Choroid plexus epithelial cell (primary cell): ENCODE measurements around the gene MST1.
A peak's percentile ranks its signal among the peaks of the same experiment; 100 is the strongest.
"Not testable (repeated sequence)": the region's sequence is repeated elsewhere in the genome, so short reads cannot be mapped to it uniquely, and the experiment has no call there.

ENCODE experiments used
- DNase-seq: peaks from one replicate; pipeline ENCODE4 v3.0.0-alpha.2; 2010; ENCODE audit warnings: low read depth
- H3K4me3 ChIP-seq: 2 replicates; pipeline ENCODE4 v1.5.1; 2011; ENCODE audit warnings: low read depth, mild to moderate bottlenecking, control low read depth, low read length, moderate library complexity
- CTCF ChIP-seq: conservative IDR thresholded peaks from 2 replicates; pipeline ENCODE4 v1.5.1; 2011; ENCODE audit warnings: low read depth, mild to moderate bottlenecking, control low read depth, inconsistent platforms, low read length, moderate library complexity

Gene MST1

GRCh38 chr3:49684453-49684852 is 4.8 kb downstream of the MST1 start:
- H3K4me3 ChIP-seq, DNase-seq: not testable (repeated sequence)

- H3K4me3 ChIP-seq, result no peak overlapping the region
- peak; percentile 30 for DNase-seq
- no peak for TF ChIP-seq CTCF
Observed at GRCh38 chr3:49683162-49683561, 6.1 kb downstream of the MST1 start.

GRCh38 chr3:49681543-49681942 is 7.7 kb downstream of the MST1 start:
- TF ChIP-seq CTCF, result no peak
- no peak for DNase-seq
- no peak overlapping the region for H3K4me3 ChIP-seq

GRCh38 chr3:49681232-49681522 is 8.1 kb downstream of the MST1 start:
- H3K4me3 ChIP-seq, result no peak overlapping the region
- DNase-seq, result no peak
- no peak for TF ChIP-seq CTCF

- no peak for DNase-seq
- TF ChIP-seq CTCF, result no peak
- H3K4me3 ChIP-seq, result no peak overlapping the region
Observed at GRCh38 chr3:49680493-49681231, 8.6 kb downstream of the MST1 start.

GRCh38 chr3:49675912-49676311 is 13.4 kb downstream of the MST1 start:
- no peak for DNase-seq
- no peak for TF ChIP-seq CTCF
- H3K4me3 ChIP-seq, result no peak overlapping the region

- DNase-seq, result no peak
- peak overlapping the region; percentile 91 for H3K4me3 ChIP-seq
- TF ChIP-seq CTCF, result no peak
Observed at GRCh38 chr3:49674497-49674983, 14.7 kb downstream of the MST1 start.
